IMR-90 (cell line): ENCODE data around the gene SF3A2. TPM values are rescaled to one million over a fixed set of nuclear protein-coding genes. Genes with fewer than 3 reads are reported as not detected.
A peak's percentile ranks its signal among the peaks of the same experiment; 100 is the strongest.

ENCODE experiments used
- ATAC-seq: fragments of 200-7000 bp; cut with Tn5 transposase; 2 replicates; pipeline ENCODE4 v1.9.1; 2020; ENCODE audit warnings: low read depth, mild to moderate bottlenecking, moderate library complexity
- BruUV-seq: library from RNA; stranded (reverse); fragments of 400-500 nt; replicated peaks from 2 replicates; lab custom pipeline; 2021; lab: Mats Ljungman, UMichigan
- CTCF ChIA-PET: fragments of 300-600 bp; formaldehyde crosslinking; extraction: SDS; loops from one replicate; lab custom pipeline; 2021; ENCODE audit warnings: antibody characterized with exemption; lab: Yijun Ruan, JAX
- POLR2A ChIA-PET: fragments of 300-600 bp; sonication (Branson Sonifier 250); formaldehyde crosslinking; loops from one replicate; lab custom pipeline; 2022; ENCODE audit warnings: antibody characterized with exemption; ENCODE audit not compliant: unreplicated experiment; lab: Charles Lee
- DNase-seq: peaks from one replicate; pipeline ENCODE4 v3.0.0; 2013
- H2AFZ ChIP-seq: replicated peaks from 2 replicates; pipeline ENCODE3; 2013; ENCODE audit warnings: low read length, mild to moderate bottlenecking; ENCODE audit not compliant: poor library complexity
- H2AK5ac ChIP-seq: 2 replicates; pipeline ENCODE4 v1.6.1; 2013; ENCODE audit warnings: low read depth, low read length, inconsistent platforms
- H2AK9ac ChIP-seq: replicated peaks from 2 replicates; pipeline ENCODE3; 2013; ENCODE audit warnings: mild to moderate bottlenecking, low read depth, low read length, moderate library complexity; ENCODE audit not compliant: poor library complexity
- H2BK120ac ChIP-seq: 2 replicates; pipeline ENCODE4 v1.6.1; 2013; ENCODE audit warnings: low read depth, low read length, inconsistent platforms
- H2BK15ac ChIP-seq: 3 replicates; pipeline ENCODE4 v1.6.1; 2013; ENCODE audit warnings: low read depth, low read length, inconsistent platforms
- H2BK20ac ChIP-seq: 2 replicates; pipeline ENCODE4 v1.6.1; 2013; ENCODE audit warnings: low read depth, mild to moderate bottlenecking, inconsistent platforms, low read length, moderate library complexity
- H2BK5ac ChIP-seq: 2 replicates; pipeline ENCODE4 v1.6.1; 2013; ENCODE audit warnings: mild to moderate bottlenecking, low read depth, low read length, inconsistent platforms; ENCODE audit not compliant: poor library complexity, severe bottlenecking
- H3K14ac ChIP-seq: replicated peaks from 2 replicates; pipeline ENCODE4 v1.6.1; 2013; ENCODE audit warnings: low read depth, low read length, inconsistent platforms
- H3K18ac ChIP-seq: 2 replicates; pipeline ENCODE4 v1.6.1; 2013; ENCODE audit warnings: low read depth, low read length, control low read depth
- H3K23ac ChIP-seq: 2 replicates; pipeline ENCODE4 v1.6.1; 2013; ENCODE audit warnings: low read depth, low read length, inconsistent platforms
- H3K27ac ChIP-seq: 2 replicates; pipeline ENCODE4 v1.5.1; 2013; ENCODE audit warnings: mild to moderate bottlenecking, control low read depth, low read length; ENCODE audit not compliant: insufficient read depth
- H3K27me3 ChIP-seq: 2 replicates; pipeline ENCODE4 v1.6.1; 2013; ENCODE audit warnings: low read length; ENCODE audit not compliant: control insufficient read depth, insufficient read depth
- H3K36me3 ChIP-seq: 2 replicates; pipeline ENCODE4 v1.6.1; 2013; ENCODE audit warnings: low read length, mixed read lengths; ENCODE audit not compliant: control insufficient read depth, insufficient read depth
- H3K4ac ChIP-seq: 2 replicates; pipeline ENCODE4 v1.6.1; 2013; ENCODE audit warnings: low read depth, low read length, inconsistent platforms
- H3K4me1 ChIP-seq: 2 replicates; pipeline ENCODE4 v1.6.1; 2013; ENCODE audit warnings: low read length, mixed read lengths; ENCODE audit not compliant: control insufficient read depth, insufficient read depth
- H3K4me2 ChIP-seq: 2 replicates; pipeline ENCODE4 v1.6.1; 2013; ENCODE audit warnings: low read depth, mild to moderate bottlenecking, control low read depth, low read length, moderate library complexity
- H3K4me3 ChIP-seq: 2 replicates; pipeline ENCODE4 v1.5.1; 2013; ENCODE audit warnings: low read depth, mild to moderate bottlenecking, control low read depth, low read length, moderate library complexity; ENCODE audit not compliant: insufficient read depth
- H3K56ac ChIP-seq: 2 replicates; pipeline ENCODE4 v1.6.1; 2013; ENCODE audit warnings: low read length, inconsistent platforms; ENCODE audit not compliant: insufficient read depth; ENCODE audit errors: extremely low read depth
- H3K79me1 ChIP-seq, 2 experiments: 2 replicates each; pipeline ENCODE4 v1.6.1; 2013; ENCODE audit warnings: low read length in 2 of 2, inconsistent platforms in 1 of 2, low read depth in 1 of 2
- H3K9ac ChIP-seq: 2 replicates; pipeline ENCODE4 v1.6.1; 2013; ENCODE audit warnings: low read depth, low read length, control low read depth
- H3K9me1 ChIP-seq: 2 replicates; pipeline ENCODE4 v1.6.1; 2013; ENCODE audit warnings: low read length, inconsistent platforms; ENCODE audit not compliant: insufficient read depth
- H3K9me3 ChIP-seq: 2 replicates; pipeline ENCODE4 v1.6.1; 2013; ENCODE audit warnings: low read length; ENCODE audit not compliant: control insufficient read depth, insufficient read depth
- H4K20me1 ChIP-seq: 2 replicates; pipeline ENCODE4 v1.6.1; 2013; ENCODE audit warnings: low read length, inconsistent platforms; ENCODE audit not compliant: insufficient read depth
- H4K5ac ChIP-seq: 2 replicates; pipeline ENCODE4 v1.6.1; 2013; ENCODE audit warnings: mild to moderate bottlenecking, low read depth, low read length, control low read depth
- H4K8ac ChIP-seq, 2 experiments: 2 replicates each; pipeline ENCODE4 v1.6.1; 2013; ENCODE audit warnings: low read depth in 2 of 2, low read length in 2 of 2, control low read depth in 1 of 2, inconsistent platforms in 1 of 2
- H4K91ac ChIP-seq: 2 replicates; pipeline ENCODE4 v1.6.1; 2013; ENCODE audit warnings: low read depth, low read length, inconsistent platforms; ENCODE audit not compliant: insufficient read depth
- BHLHE40 ChIP-seq: fragments of 150-350 bp; IDR thresholded peaks from 2 replicates; pipeline ENCODE4 v1.6.1; 2016; ENCODE audit warnings: mild to moderate bottlenecking, low read depth, low read length
- CEBPB ChIP-seq: IDR thresholded peaks from 2 replicates; pipeline ENCODE4 v1.6.1; 2012; ENCODE audit warnings: low read depth, low read length, improper control_type of control experiment
- CHD1 ChIP-seq: IDR thresholded peaks from 2 replicates; pipeline ENCODE4 v1.6.1; 2012; ENCODE audit warnings: low read depth, low read length, improper control_type of control experiment
- FOS ChIP-seq: fragments of 150-350 bp; IDR thresholded peaks from 2 replicates; pipeline ENCODE4 v1.6.1; 2016; ENCODE audit warnings: low read depth, low read length
- MAFK ChIP-seq: IDR thresholded peaks from 2 replicates; pipeline ENCODE4 v1.6.1; 2012; ENCODE audit warnings: low read depth, low read length, improper control_type of control experiment
- MAZ ChIP-seq: IDR thresholded peaks from 2 replicates; pipeline ENCODE4 v1.6.1; 2012; ENCODE audit warnings: low read depth, mild to moderate bottlenecking, low read length, improper control_type of control experiment, moderate library complexity, borderline replicate concordance
- MXI1 ChIP-seq: IDR thresholded peaks from 2 replicates; pipeline ENCODE4 v1.6.1; 2012; ENCODE audit warnings: low read depth, mild to moderate bottlenecking, low read length, moderate library complexity, borderline replicate concordance
- NFE2L2 ChIP-seq: fragments of 150-350 bp; IDR thresholded peaks from 2 replicates; pipeline ENCODE4 v1.6.1; 2016; ENCODE audit warnings: low read depth, mild to moderate bottlenecking, low read length
- POLR2A ChIP-seq: IDR thresholded peaks from 2 replicates; pipeline ENCODE4 v1.6.1; 2012; ENCODE audit warnings: mild to moderate bottlenecking, low read depth, low read length
- RAD21 ChIP-seq: IDR thresholded peaks from 2 replicates; pipeline ENCODE4 v1.6.1; 2012; ENCODE audit warnings: low read length, improper control_type of control experiment
- RCOR1 ChIP-seq: IDR thresholded peaks from 2 replicates; pipeline ENCODE4 v1.6.1; 2012; ENCODE audit warnings: mild to moderate bottlenecking, low read length, improper control_type of control experiment; ENCODE audit not compliant: insufficient replicate concordance
- RFX5 ChIP-seq: IDR thresholded peaks from 2 replicates; pipeline ENCODE4 v1.8.0; 2012; ENCODE audit warnings: low read depth, mild to moderate bottlenecking, low read length, moderate library complexity
- SMC3 ChIP-seq: fragments of 150-350 bp; IDR thresholded peaks from 2 replicates; pipeline ENCODE4 v1.6.1; 2016; ENCODE audit warnings: low read depth, mild to moderate bottlenecking, antibody characterized with exemption, low read length, moderate library complexity
- WGBS, 2 experiments: methylation state at CpG; one replicate each; pipeline versions ENCODE4 v1.1.5 to v1.1.7; 2013; ENCODE audit warnings: missing lambda C conversion rate in 2 of 2; ENCODE audit not compliant: insufficient read length in 1 of 2; ENCODE audit errors: extremely low coverage in 2 of 2; 5-methylcytosine and 5-hydroxymethylcytosine counted together
- dilution Hi-C: fragments of 300-500 bp; cut with HindIII; formaldehyde crosslinking; loops from one replicate; pipeline ENCODE4 v1.14.3; 2018; ENCODE audit warnings: low sequenced_read_pairs; ENCODE audit not compliant: unreplicated experiment
- in situ Hi-C: fragments of 300-500 bp; cut with MboI; formaldehyde crosslinking; loops from 3 replicates; pipeline ENCODE4 v1.14.3; 2019; ENCODE audit warnings: low sequenced_read_pairs, inconsistent platforms, mixed read lengths
- intact Hi-C: fragments of 100-400 bp; cut with micrococcal nuclease; formaldehyde crosslinking; loops from 2 replicates; pipeline ENCODE4 v1.10.0; 2022
- polyA plus RNA-seq, 3 experiments: library from polyadenylated mRNA; depleted of rRNA; stranded (reverse); fragments of >200 nt; gene quantifications; 2 replicates each; pipeline ENCODE4 v1.2.3, GENCODE V29; 2012; ENCODE audit warnings: low replicate concordance in 1 of 3
- total RNA-seq: library from RNA; depleted of rRNA; stranded (reverse); fragments of >200 nt; gene quantifications from 2 replicates; pipeline ENCODE4 v1.2.3, GENCODE V29; 2012
- TF ChIP-seq, protein P1 (sequence below): fragments of 150-350 bp; IDR thresholded peaks from 2 replicates; pipeline ENCODE4 v1.6.1; 2017; ENCODE audit warnings: mild to moderate bottlenecking, antibody characterized with exemption, low read length, low read depth
- TF ChIP-seq, protein P2 (sequence below): fragments of 150-350 bp; IDR thresholded peaks from 2 replicates; pipeline ENCODE4 v1.6.1; 2016; ENCODE audit warnings: low read depth, mild to moderate bottlenecking, low read length, moderate library complexity, borderline replicate concordance
- TF ChIP-seq, protein P3 (sequence below): conservative IDR thresholded peaks from 2 replicates; pipeline ENCODE4 v1.5.1; 2012; ENCODE audit warnings: mild to moderate bottlenecking, low read depth, low read length, improper control_type of control experiment

The SF3A2 gene
- total and polyA plus RNA-seq, 2 of the 4 experiments (the other 2 are of a cell fraction) = 4.8 to 34.5 TPM

DNA sequence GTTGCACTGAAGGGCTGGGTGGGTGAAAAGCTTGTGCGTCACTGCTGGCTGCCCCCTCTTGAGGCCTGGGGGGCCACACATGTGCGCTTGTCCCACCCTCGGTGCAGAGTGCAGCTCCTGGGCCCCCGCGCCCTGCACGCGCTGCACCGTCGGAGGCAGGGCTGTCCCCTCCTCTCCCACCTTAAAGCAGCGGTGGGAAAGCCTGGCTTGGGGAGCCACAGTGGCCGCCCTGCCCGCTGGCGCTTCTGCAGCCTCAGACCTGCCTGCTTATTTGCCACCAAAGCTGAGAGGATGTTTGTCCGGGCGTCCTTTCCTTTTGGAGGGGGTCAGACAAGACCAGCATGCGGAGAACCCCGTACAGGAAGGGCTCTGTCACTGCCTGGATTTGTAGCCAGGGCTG, 27.2 kb upstream of the SF3A2 start:
- H3K36me3 ChIP-seq = peaks cover 51% of the 10 kb centered on the region
- dilution Hi-C loops = no loop called here
- in situ Hi-C loops = no loop called here

More for the DNA sequence above, 27.2 kb upstream of the SF3A2 start:
- DNase-seq = no peak
- Histone ChIP-seq H4K5ac (no peak overlapping the region), H2BK20ac (no peak overlapping the region), H3K27me3 (no peaks in the 10 kb centered on the region), H4K8ac (no peak overlapping the region), H3K9me3 (no peaks in the 10 kb centered on the region), H2BK15ac (no peak overlapping the region), H4K20me1 (peaks cover 6% of the 10 kb centered on the region; the same call in 1 of the 2 replicates), H2AFZ (peak overlapping the region; percentile 58), H3K23ac (no peak overlapping the region), H3K9ac (no peak overlapping the region), H3K79me1 (peaks cover 21 to 72% of the 10 kb centered on the region in 2 experiments), H3K9me1 (peaks cover 7% of the 10 kb centered on the region; the same call in 1 of the 2 replicates), H4K91ac (no peak overlapping the region), H3K4me2 (no peak overlapping the region), H2AK9ac (no peak overlapping the region), H2AK5ac (no peak overlapping the region), H3K4me1 (peaks cover 10% of the 10 kb centered on the region), H3K27ac (no peak overlapping the region), H2BK120ac (no peak overlapping the region), H3K18ac (no peak overlapping the region), H2BK5ac (no peak overlapping the region), H3K4me3 (no peak overlapping the region), H3K56ac (no peak overlapping the region), H3K4ac (peak overlapping the region; percentile 65; the same call in 1 of the 2 replicates), H3K14ac (no peak overlapping the region)
- BruUV-seq = no TSS peak
- ATAC-seq = no peak
- CTCF ChIA-PET = no interaction called here
- TF ChIP-seq, protein P1, sequence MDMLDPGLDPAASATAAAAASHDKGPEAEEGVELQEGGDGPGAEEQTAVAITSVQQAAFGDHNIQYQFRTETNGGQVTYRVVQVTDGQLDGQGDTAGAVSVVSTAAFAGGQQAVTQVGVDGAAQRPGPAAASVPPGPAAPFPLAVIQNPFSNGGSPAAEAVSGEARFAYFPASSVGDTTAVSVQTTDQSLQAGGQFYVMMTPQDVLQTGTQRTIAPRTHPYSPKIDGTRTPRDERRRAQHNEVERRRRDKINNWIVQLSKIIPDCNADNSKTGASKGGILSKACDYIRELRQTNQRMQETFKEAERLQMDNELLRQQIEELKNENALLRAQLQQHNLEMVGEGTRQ = no peak
- TF ChIP-seq MAZ (no peak), NFE2L2 (no peak), CEBPB (no peak), BHLHE40 (no peak), MAFK (no peak), RAD21 (no peak), RFX5 (no peak), CHD1 (no peak), FOS (no peak), SMC3 (no peak), RCOR1 (no peak), POLR2A (no peak), MXI1 (no peak)
- TF ChIP-seq, protein P2, sequence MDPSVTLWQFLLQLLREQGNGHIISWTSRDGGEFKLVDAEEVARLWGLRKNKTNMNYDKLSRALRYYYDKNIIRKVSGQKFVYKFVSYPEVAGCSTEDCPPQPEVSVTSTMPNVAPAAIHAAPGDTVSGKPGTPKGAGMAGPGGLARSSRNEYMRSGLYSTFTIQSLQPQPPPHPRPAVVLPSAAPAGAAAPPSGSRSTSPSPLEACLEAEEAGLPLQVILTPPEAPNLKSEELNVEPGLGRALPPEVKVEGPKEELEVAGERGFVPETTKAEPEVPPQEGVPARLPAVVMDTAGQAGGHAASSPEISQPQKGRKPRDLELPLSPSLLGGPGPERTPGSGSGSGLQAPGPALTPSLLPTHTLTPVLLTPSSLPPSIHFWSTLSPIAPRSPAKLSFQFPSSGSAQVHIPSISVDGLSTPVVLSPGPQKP = no peak
- TF ChIP-seq, protein P3, sequence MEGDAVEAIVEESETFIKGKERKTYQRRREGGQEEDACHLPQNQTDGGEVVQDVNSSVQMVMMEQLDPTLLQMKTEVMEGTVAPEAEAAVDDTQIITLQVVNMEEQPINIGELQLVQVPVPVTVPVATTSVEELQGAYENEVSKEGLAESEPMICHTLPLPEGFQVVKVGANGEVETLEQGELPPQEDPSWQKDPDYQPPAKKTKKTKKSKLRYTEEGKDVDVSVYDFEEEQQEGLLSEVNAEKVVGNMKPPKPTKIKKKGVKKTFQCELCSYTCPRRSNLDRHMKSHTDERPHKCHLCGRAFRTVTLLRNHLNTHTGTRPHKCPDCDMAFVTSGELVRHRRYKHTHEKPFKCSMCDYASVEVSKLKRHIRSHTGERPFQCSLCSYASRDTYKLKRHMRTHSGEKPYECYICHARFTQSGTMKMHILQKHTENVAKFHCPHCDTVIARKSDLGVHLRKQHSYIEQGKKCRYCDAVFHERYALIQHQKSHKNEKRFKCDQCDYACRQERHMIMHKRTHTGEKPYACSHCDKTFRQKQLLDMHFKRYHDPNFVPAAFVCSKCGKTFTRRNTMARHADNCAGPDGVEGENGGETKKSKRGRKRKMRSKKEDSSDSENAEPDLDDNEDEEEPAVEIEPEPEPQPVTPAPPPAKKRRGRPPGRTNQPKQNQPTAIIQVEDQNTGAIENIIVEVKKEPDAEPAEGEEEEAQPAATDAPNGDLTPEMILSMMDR = no peak
- POLR2A ChIA-PET = no interaction called here
- intact Hi-C loops = no loop called here
- WGBS, 2 experiments = 82% methylated on average over 2 of the region's 17 CpGs; no CpG with 5 or more reads in 1 of the 2 experiments
